ENCODE results near the gene AMOT.

Gene AMOT

GRCh38 chrX:112839856-112840255 is 775 bp downstream of the AMOT start:
- DNase-seq, result no peak

- DNase-seq, result no peak
These were observed 3.1 kb downstream of the AMOT start for GRCh38 chrX:112837531-112837930.

DNA sequence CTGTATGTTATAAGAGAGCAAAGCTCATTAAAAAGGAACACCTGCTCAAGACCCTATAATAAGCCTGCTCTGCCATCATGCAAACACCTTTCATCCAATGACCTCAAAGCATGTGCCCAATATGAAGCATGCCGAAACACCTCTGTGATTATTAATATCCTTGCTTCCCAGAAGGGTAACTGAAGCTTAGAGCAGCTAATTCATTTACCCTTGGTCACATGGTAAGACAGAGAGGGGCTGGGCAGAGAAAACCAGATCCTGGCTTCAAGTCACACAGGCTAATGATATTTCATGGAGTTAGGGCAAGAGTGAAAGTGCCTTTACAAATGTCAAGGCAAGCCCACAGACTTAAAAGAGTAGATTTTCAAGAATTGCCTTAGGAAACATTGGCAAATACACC is 5.6 kb downstream of the AMOT start:
- no peak for DNase-seq

DNA sequence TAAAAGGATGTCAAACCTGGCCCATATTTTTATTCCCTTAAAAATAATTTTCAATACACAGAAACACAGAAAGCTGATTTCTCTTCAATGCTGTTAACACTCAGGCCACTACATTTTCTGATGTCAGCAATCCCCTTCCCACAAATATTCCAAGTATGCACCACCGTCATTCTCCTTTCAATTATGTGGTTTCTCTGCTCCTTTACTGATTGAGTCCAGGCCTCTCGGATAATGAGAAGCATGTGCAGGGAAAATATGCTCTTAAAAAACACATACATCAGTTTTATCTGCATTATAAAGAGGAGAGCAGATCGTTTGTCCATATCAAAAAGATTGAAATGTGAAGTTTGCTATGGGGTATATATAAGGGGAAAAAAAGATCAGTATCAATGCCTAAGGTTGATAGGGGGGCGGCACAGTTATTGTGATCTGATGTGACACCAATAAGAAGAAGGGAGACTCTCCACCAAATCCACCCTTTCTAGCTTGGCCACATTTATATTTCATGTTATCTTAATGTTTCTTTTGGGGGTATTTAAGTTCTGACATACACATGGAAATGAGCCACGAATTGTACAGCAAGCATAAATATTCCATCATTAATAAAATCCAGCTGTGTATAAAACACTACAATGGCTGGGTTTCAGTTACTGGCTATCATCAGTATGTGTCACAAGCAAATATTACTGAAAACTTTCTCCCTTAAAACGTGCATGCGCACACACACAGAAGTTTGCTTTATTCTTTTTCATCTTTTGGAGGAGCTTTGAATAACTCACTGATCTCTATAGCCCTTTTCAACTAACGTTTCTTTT is 6.4 kb downstream of the AMOT start:
- DNase-seq, result no peak

DNA sequence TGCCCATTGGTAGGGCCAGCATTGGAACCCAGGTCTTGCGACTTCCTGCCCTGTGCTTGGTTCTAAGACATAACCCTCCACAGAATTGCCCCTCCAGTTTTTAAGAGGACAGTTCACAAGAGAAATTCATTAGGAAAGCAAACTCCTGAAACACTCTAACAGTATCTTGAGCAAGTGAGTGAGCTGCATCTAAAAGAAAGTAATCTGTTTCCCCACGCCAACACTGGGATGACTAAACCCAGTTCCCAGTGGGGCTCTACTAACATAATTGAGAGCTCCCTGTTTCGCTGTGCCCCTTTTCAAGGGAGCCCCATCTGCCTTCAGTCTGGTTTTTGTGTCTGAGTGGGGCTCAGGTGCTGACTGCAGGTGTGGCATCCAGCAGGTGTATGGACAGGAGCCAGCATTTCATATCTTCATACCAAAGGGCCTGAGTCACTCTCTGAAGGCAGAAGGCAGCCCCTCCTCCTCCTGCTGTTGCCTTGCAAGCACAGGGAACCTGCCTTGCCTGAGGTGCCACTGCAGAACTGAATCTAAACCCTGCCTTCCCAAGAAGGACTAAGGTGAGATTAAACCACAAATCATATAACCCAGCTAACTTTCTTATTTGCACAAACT is 8.0 kb downstream of the AMOT start:
- no peak for DNase-seq

- no peak for DNase-seq
These were observed 10.1 kb downstream of the AMOT start for GRCh38 chrX:112830540-112830939.

- DNase-seq, result no peak
These were observed 13.2 kb downstream of the AMOT start for GRCh38 chrX:112827292-112827903.

DNA sequence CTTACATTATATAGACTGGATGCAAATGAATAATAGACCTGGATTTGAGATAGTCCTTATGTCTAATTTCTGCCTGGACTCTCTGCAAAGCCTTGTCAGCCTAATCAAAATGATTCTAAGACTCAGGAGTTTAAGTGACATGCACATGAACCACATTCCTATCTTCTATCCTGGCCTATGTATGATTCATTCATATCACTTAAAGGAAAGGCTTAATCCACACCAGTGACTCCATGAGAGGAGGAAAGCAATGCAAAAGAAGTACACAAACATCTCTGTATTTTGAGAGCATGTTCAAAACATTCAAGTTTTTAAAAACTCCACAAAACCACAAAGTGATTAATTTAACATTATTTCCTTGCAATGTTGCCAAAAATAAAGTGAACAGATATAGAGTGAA is 14.6 kb downstream of the AMOT start:
- no peak for DNase-seq

DNA sequence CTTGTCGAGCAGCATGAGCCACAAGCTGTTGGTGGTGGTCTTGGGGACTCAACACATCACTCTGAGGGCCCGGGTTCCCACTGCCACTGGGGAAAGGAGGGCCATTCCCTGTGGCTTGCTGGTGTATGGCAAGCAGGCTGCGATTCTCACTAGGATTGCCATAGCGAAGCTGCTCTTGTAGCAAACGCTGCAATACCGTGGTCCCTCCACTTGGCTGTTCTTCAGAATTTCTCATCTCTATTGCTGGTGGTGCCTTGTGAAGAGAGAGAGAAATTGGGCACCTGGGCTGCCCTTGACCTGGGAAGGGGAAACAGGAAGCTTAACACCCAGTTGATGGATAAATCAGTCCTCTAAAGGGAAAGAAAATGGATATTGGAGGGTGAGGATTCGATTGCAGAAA is 17.7 kb downstream of the AMOT start:
- DNase-seq, result no peak

GRCh38 chrX:112820364-112821268 is 20.0 kb downstream of the AMOT start:
- no peak for DNase-seq

DNA sequence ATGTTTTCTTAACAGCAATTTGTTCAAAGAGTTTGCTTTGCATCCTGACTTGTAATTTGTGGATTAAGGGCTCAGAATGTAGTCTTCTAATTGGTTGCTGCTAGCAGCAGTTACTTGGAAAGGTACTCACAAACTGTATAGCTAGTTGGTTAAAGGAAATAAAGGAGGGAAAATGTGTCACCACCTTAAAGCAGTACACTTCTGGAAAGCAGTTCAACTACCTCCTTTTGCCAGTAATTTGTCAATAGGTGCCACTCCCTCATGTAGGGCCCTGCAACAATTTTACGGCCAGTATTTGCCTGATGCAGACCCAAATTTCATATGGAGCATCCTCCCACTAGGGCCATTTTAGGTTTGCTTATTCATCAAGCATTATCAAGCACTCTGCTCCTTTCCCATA is 20.8 kb downstream of the AMOT start:
- DNase-seq, result no peak

DNA sequence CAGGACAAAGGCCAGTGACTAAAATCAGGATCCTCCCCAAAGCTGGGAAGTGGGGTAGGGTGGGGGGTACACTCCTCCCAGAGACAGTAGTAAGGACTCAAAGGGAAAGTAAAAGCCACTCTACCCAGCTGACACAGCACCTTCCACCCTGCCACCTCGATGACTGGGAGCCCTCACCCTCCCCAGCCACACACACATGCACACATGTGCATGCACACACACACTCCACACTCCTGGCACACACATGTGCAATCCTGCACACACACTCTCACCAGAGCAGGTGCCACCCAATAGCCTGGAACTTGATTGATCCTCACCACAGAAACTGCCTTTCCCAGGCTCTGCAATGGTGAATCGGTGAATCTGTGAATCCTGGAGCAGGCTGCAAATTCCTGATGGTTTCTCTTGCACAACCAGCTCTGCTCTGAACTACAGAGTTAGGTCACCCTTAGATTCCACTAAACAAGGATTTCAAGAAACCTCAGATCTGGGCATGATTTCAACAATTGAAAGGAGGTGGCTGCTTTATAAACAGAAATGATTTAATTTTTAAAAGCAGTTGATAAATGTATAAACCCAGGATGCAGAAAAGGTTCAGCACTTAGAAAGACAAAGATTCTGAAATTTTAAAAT is 21.5 kb downstream of the AMOT start:
- no peak for DNase-seq

GRCh38 chrX:112818114-112819007 is 22.3 kb downstream of the AMOT start:
- DNase-seq, result no peak

DNA sequence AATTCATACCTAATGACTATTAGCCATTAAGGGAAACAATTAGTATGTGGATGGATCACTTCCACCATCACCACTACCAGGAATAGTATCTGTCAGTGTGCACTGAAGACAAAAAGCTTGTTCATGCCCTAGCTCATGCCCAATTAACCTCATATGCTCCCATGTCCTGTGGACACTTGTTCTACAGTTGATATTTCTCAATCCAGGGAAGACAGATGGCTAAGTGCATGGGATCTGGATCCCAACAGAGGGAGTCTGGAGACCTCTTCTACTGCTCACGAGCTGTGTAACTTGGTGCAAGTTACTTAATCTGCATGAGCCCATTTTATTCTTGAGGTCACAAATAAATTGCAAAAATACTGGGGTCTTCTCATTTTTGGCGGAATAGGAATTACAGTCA is 23.7 kb downstream of the AMOT start:
- DNase-seq, result no peak

DNA sequence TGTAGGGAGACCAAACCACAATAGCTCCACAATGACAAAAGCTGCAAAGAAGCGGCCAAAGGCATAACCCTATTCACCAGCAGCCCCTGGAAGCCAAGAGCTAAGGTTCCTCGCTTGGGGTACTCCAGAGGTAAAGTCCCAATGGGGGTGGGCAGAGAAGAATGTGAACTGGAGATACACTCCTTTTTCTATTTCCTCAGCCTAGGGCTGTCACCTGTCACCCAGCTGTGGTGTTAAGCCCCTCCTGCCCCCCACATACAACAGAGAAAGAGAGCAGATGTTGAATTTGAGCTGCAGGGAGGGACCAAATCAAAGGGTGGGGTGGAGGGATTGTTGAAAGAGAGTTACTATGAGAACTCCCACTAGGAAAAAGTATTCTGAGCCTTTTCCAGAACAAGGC is 26.1 kb downstream of the AMOT start:
- no peak for DNase-seq

DNA sequence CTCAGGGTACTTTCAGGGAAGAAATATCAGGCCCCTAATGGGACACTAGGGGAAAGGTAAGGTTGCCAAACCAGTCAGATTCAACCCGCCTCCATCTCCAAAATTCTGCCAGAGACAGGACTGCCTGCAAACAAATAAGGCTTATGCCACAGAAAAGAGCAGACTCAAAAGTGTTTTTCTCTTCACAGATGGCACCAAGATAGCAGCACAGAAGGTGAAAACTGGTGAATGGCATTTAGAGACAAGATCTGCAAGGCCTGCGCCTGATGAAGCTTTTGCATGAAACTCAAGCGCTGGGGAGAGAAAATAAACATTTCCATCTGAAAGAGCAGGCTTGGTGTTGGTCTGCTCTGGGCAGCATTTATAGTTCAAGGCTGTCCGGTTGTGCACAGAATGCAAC is 27.9 kb downstream of the AMOT start:
- no peak for DNase-seq

DNA sequence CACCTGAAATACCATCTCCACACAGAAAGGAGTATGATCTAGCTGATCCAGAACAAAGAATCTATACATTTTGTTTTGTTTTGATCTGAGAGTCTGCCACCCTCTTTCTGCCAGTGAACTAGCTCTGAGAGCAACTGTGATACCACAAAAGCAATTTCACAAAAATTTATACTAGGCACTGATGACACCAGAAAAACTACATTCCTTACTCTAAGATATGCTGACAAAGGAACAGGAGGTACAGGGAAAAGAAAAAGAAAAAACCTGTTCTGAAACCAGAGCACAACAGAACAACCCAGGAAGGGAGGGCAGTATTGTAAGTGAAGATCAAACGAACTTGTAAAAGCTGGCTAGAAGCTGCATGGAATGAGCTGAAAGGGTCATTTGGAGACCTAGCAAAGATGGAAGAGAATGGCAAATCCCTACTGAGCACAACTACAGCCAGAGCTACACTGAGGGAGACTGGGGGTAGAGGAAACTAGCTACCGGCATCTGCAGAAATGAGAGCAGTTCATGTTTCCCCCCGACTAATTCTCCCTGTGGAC is 31.9 kb downstream of the AMOT start:
- DNase-seq, result no peak

DNA sequence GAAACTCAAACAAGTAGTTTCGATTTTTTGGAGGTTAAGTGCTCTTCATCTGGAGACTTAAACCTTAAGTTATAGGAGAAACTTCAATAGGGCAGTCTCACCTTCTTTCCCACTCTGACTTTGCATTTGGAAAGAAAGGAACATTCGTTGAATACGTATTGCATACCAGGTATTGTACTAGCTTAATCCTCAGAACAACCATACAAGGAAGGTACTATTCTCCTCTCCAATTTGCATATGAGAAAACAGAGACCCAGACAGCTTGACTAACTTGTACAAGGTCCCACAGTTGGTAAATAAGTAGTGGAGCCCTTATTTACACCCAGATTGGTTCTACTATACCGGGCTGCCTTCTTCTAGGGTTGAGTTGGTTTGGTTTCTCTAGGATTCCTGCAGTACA is 32.6 kb downstream of the AMOT start:
- no peak for DNase-seq

- no peak for DNase-seq
These were observed 37.6 kb downstream of the AMOT start for GRCh38 chrX:112803060-112803459.

- DNase-seq, result no peak
These were observed 38.1 kb downstream of the AMOT start for GRCh38 chrX:112802541-112802940.
